HG03469 (cell line): ENCODE results near the gene DIPK1B.

Experiments
- ATAC-seq: cut with Tn5 transposase; IDR thresholded peaks from one replicate; pipeline ENCODE4 v1.9.1; 2021; ENCODE audit warnings: mild to moderate bottlenecking, moderate library complexity, moderate number of reproducible peaks; ENCODE audit not compliant: unreplicated experiment

Gene DIPK1B

DNA sequence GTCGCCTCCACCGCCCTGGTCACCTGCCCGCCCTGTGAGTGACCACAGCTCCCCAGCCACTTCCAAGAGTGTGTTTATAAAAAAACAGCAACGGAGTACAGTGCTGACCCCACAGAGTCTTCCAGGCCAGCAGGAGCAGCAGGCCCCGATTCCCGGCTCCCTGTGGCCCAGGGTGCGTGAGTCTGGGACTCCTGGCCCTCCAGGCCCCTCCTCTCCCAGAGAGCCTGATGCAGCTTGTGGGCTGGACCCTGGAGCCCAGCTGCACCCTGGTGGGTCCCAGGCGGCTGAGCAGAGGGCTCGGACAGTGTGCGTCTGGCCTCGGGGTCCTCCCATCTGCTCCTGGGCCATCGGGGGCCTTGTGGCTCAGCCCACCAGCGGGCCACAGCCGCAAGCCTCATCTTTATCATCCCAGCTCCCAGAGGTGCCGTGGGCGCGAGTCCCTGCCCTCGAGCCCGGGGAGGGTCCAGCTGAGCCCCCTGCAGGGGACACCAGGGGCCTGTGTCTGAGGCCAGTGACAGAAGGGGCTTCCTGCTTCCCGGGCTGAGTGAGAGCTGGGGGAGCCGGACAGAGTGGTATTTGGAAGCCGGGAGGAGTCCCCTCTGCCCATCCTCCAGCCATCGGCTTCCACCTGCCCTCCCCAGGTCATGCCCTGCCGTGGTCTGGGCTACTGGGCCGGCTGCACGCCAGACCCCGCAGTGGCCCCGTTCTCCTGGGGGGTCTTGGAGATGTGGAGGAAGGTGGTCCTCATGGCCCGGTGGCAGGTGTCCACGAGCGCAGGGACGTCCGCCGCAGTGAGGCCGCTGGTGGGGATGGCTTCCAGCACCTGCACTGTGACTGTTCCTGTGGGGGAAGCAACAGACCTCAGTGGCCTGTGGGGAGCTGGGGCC is 39.0 kb upstream of the DIPK1B start:
- no peak for ATAC-seq

DNA sequence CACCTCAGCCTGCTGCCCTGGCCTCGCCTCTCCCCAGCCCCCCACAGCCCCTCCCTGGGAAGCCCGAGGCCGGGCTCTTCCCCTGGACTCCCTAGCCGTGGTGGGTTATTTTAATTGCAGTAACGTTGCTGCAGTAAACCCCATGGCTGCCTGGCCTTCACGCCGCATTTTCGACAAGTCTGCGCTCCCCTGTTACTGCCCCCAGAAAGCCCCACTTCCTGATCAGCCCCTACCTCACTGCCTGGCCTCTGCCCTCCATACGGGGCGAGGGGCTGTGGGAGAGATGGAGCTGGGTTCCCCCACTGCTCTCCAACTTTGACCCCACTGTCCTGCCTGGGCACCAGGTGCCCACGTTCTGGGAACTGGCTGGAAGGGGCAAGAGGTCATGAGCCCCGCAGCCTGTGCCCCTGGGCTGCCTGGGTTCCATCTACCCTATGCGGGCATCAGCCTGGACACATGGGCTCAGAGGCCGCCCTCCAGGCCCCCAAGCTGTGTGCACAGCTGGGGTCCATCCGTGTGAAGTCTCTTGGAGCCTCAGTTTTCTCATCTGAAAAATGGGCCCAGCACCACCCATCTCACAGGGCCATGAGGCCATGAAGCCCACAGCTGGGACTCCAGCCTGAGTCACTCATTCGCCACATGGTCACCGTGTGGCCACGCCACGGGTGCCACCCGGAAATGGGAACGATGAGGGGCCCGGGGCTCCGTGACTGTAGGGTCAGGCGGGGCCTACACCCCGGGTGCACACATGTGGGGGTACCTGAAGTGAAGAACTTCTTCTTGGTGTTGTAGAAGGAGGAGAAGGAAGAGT is 38.2 kb upstream of the DIPK1B start:
- ATAC-seq: no peak

- no peak for ATAC-seq
These were observed 37.5 kb upstream of the DIPK1B start for GRCh38 chr9:136674786-136675349.

GRCh38 chr9:136675477-136676296 is 36.7 kb upstream of the DIPK1B start:
- ATAC-seq: no peak

DNA sequence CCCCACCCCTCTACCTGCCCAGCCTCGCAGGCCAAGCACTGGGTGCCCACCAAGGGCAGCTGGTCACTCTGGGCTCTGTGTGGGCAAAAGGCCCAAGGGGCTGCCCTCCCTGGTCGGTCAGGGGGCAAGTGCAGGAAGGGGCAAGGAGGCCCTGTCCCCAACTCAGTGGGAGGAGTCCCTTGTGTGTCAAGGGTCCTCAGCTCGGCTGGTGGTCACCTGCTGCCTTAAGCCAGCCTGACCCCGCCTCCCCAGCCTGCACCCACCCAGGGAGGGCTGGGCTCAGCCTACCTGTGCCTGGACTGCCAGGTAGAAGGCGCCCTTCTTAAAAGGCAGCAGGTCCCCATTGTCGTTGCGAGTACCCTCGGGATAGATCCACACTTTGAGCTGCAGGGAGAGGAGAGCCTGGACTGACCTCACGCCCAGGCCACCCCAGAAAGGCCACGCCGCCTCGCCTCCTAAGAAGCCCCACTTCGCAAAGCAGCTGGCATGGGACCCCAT is 36.0 kb upstream of the DIPK1B start:
- ATAC-seq: no peak

DNA sequence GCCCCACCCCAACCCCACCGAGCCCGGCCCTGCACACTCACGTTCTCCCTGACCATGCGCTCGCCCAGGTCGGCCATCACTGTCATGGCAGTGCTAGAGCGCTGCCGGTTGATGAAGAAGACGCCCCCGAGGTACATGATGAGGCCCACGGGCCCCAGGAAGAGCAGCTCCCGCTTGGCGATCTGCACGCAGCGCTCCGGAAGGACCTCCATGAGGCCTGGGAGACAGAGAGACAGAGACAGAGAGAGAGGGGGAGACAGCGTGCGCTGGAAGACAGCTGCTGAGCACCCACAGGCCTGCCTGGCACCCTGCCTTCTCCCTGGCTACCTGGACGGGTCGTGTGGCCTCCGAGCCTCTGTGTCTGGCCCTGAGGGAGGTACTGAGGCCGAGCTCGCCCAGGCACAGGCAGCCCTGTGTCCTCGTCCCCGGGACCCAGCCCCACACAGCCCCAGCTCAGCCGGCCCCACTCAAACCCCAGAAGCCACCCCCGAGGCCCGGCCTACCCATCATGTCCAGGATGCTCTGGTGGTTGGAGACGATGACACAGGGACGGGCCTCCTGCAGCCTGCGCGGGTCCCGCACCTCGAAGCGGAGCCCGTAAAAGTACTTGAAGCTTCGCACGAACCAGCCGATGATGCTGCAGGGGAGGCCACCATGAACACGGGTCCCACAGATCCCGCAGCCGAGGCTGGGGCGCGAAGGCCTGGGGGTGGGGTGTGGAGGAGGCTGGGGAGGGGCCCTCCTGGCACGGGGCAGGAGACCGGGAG is 35.3 kb upstream of the DIPK1B start:
- ATAC-seq: no peak

GRCh38 chr9:136678034-136678433 is 34.3 kb upstream of the DIPK1B start:
- ATAC-seq: no peak

GRCh38 chr9:136678624-136679023 is 33.7 kb upstream of the DIPK1B start:
- ATAC-seq: no peak

- ATAC-seq: no peak
These were observed 32.9 kb upstream of the DIPK1B start for GRCh38 chr9:136679431-136679941.

DNA sequence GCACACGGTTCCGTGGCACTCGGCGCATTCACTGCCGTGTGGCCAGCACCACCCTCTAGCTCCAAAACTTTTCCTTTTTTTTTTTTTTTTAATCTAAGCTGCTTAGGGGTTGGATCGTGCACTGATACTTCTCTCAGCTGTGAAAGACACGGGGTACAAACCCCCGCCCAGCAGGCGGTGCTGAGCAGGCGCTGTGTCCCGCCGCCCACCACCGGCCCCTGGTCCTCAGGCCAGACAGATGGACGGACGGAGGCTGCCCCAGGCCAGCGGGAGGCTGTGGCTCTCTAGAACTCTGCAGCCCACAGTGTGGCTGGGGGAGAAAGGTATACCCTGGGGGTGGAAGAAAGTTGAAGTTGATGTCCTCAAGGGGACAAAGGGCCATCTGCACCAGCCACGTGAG is 31.3 kb upstream of the DIPK1B start:
- no peak for ATAC-seq

GRCh38 chr9:136681945-136682699 is 30.2 kb upstream of the DIPK1B start:
- no peak for ATAC-seq

- ATAC-seq: no peak
These were observed 29.7 kb upstream of the DIPK1B start for GRCh38 chr9:136682710-136683109.

DNA sequence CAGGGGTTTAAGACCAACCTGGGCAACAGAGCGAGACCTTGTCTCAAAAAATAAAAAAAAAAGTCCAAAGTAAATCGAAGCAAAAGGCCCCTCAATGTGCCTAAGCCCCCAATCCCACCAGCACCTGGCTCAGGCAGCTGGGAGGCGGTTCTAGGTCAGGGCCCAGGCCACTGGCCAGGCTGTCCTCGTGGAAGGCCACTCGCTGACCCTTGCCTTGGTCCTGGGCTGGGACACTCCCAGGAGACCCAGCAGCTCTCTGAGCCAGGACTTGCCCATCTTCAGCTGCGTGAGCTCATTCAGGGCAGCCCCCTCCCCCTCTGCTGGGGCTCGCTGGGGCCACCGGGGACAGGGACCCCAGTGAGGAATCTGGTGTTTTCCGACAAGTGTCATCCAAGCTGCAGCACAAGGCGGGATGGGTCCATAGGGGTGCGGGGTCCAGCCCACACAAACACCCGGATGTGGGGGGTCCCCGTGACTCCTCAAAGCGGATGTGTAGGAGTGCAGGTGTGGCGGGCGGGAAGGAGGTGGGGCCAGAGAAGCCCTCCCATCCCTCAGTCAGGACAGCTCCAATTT is 29.1 kb upstream of the DIPK1B start:
- no peak for ATAC-seq

DNA sequence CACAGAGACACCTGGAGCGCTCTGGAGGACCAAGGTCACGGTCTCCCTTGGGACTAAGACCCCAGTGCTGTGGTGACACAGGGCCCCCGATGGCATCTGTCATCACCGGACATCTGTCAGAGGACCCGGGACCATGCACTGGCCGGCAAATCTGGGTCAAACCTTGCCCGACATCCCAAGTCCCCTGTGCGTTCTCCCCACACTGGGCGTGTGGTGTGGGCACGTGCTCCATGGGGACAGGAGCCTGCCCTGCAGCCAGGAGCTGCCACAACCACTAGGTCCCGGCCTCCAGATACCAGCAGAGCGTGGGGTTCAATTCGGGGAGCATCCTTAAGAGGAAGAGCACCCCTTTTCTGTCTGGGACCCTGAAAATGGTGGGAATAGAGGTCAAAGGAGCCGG is 28.6 kb upstream of the DIPK1B start:
- ATAC-seq: no peak

GRCh38 chr9:136684339-136684738 is 28.0 kb upstream of the DIPK1B start:
- ATAC-seq: no peak

- no peak for ATAC-seq
These were observed 27.6 kb upstream of the DIPK1B start for GRCh38 chr9:136684799-136685198.

- no peak for ATAC-seq
These were observed 27.2 kb upstream of the DIPK1B start for GRCh38 chr9:136685216-136685615.

GRCh38 chr9:136685790-136686533 is 26.4 kb upstream of the DIPK1B start:
- ATAC-seq: no peak
